NOMO-1 (cell line): ENCODE data around the gene SPINK13.
"Not testable (repeated sequence)": the region's sequence is repeated elsewhere in the genome, so short reads cannot be mapped to it uniquely, and the experiment has no call there.

Experiments
- DNase-seq, 2 experiments: peaks; one replicate each; lab custom pipeline; 2025; ENCODE audit not compliant: unreplicated experiment in 2 of 2; lab: John Stamatoyannopoulos, UW

SPINK13 gene

GRCh38 chr5:148311484-148311883, 42.9 kb downstream of the SPINK13 start:
- DNase-seq = no peak

GRCh38 chr5:148312153-148312552, 43.6 kb downstream of the SPINK13 start, which contains the start of gene SPINK7:
Gene SPINK7, plus strand, starts transcription at chr5:148312423. Its CDS starts 61 bp downstream, at chr5:148312484.
- DNase-seq = no peak

- no peak for DNase-seq
Measured at GRCh38 chr5:148314187-148314586, 45.6 kb downstream of the SPINK13 start.

GRCh38 chr5:148314731-148315130, 46.1 kb downstream of the SPINK13 start:
- DNase-seq = no peak

GRCh38 chr5:148320011-148320963, 51.7 kb downstream of the SPINK13 start:
- not testable (repeated sequence) for DNase-seq

- no peak for DNase-seq
Measured at GRCh38 chr5:148333262-148333849, 64.8 kb downstream of the SPINK13 start.

- DNase-seq = no peak
Measured at GRCh38 chr5:148335259-148335658, 66.7 kb downstream of the SPINK13 start, which contains the start of gene SPINK9. Gene SPINK9, plus strand, starts transcription at chr5:148335559. Its CDS starts 55 bp downstream, at chr5:148335614.
